Measurements from ENCODE around the gene RWDD4.

GRCh38 chr4:183635741-183636140, 23.2 kb downstream of the RWDD4 start:
- TF ChIP-seq CTCF (IDR thresholded peaks at IDR 0.05) (no peak), EZH2 (IDR thresholded peaks at IDR 0.05) (no peak), EZH2phosphoT487 (IDR thresholded peaks at IDR 0.05) (no peak)

Measured in neural progenitor cell (in vitro differentiated cells).